Subcutaneous adipose tissue (tissue), 4 donors: Measurements from ENCODE around the gene ANTXR1. TPM values are rescaled to one million over a fixed set of nuclear protein-coding genes. Genes with fewer than 3 reads are reported as not detected.

ENCODE experiments used
- total RNA-seq, 4 donors: library from RNA; depleted of rRNA; stranded (reverse); fragments of >200 nt; gene quantifications; one replicate each; pipeline ENCODE4 v1.1.0, GENCODE V29; 2016
- TF ChIP-seq, protein P1 (sequence below): fragments of 450-650 bp; IDR thresholded peaks from one replicate; pipeline ENCODE4 v1.5.1; 2016; ENCODE audit warnings: low read depth, mild to moderate bottlenecking, control low read depth, antibody characterized with exemption, moderate library complexity

Gene ANTXR1
- total RNA-seq, 4 donors from 2014 or later, result 45.4 to 88.7 (median 67.0) TPM

DNA sequence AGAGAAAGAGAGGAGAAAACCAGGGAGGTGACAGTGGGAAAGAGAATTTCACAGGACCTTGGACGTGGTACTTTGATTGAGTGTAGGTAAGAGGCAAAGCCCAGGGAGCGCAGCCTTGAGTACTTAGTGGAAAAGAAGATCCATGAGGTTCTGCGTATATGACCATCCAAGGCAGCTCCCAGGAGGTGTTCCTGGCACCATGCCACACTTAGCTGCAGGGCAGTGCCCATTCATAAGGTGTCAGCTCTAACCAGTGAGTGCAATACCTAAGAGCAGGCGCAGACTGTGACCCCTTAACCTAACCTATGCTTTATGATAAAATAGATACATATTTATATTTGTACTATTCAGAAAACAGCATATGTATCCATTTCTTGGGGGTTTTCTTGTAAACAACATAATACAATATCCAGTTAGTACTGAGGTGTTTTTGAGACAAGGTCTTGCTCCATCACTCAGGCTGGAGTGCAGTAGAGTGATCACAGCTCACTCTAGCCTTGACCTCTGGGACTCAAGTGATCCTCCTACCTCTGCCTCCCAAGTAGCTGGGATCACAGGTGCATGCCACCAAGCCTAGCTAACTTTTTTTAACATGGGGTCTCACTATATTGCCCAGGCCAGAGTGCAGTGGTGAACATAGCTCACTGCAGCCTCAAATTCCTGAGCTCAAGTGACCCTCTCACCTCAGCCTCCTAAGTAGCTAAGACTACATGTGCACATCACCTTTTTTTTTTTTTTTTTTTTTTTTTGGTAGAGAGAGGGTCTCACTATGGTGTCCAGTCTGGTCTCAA lies 199.5 kb downstream of the ANTXR1 start:
- TF ChIP-seq, protein P1, sequence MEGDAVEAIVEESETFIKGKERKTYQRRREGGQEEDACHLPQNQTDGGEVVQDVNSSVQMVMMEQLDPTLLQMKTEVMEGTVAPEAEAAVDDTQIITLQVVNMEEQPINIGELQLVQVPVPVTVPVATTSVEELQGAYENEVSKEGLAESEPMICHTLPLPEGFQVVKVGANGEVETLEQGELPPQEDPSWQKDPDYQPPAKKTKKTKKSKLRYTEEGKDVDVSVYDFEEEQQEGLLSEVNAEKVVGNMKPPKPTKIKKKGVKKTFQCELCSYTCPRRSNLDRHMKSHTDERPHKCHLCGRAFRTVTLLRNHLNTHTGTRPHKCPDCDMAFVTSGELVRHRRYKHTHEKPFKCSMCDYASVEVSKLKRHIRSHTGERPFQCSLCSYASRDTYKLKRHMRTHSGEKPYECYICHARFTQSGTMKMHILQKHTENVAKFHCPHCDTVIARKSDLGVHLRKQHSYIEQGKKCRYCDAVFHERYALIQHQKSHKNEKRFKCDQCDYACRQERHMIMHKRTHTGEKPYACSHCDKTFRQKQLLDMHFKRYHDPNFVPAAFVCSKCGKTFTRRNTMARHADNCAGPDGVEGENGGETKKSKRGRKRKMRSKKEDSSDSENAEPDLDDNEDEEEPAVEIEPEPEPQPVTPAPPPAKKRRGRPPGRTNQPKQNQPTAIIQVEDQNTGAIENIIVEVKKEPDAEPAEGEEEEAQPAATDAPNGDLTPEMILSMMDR, result no peak

DNA sequence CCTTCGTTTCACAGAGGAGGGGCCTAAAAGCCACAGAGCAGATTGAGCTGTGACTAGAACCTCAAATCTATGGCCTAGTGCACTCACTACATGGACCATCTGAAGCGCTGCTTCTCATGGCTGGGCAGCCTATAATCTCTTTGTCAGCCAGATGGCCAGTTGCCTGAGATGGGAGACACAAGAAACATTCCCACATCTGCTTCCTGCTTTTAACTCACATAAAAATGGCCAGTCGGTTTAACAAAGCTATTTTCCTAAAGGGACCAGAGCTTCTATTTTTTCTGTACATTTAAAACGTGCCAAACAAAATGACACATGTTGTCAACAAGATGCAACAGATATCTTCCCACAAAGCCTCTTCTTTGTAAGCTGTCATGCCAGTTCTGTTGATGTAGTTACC lies 200.2 kb downstream of the ANTXR1 start:
- TF ChIP-seq, protein P1, result no peak

DNA sequence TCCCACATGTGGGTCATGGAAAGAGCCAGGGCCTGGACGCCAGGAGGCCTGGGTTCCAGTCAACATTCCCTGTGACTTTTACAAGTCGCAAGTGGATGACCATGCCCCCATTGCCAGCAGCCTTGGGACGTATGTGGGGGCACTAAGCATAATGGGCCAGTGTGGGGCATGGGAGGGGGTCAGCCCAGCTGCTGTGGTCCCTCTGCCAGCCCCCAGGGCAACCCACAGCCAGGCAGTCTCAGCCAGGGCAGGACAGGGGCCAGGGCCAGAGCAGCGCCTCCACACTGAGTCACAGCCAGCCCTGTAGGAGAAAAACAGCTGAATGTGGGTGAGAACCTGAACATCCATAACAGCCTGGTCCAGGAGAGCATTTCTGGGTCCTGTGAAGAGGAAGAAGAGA lies 200.8 kb downstream of the ANTXR1 start:
- TF ChIP-seq, protein P1, result no peak

DNA sequence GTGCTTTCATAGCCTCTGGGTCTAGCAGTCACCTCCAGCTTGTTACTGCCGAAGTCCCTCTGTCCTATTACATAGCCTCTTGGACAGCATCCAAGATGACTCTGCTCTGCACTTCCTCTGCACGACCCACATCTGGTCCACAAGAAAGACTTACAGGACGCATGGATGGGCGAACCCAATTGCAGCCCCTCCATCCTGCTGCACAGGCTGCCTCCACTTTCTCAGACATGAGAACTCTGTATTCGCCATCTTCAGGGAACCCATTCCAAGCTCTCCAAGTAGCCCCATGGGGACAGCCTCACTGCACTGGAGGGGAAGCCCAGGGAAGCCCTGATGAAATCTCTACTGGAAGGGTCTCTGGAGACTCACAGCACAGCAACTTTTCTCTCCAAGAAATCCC lies 201.9 kb downstream of the ANTXR1 start:
- TF ChIP-seq, protein P1, result no peak

DNA sequence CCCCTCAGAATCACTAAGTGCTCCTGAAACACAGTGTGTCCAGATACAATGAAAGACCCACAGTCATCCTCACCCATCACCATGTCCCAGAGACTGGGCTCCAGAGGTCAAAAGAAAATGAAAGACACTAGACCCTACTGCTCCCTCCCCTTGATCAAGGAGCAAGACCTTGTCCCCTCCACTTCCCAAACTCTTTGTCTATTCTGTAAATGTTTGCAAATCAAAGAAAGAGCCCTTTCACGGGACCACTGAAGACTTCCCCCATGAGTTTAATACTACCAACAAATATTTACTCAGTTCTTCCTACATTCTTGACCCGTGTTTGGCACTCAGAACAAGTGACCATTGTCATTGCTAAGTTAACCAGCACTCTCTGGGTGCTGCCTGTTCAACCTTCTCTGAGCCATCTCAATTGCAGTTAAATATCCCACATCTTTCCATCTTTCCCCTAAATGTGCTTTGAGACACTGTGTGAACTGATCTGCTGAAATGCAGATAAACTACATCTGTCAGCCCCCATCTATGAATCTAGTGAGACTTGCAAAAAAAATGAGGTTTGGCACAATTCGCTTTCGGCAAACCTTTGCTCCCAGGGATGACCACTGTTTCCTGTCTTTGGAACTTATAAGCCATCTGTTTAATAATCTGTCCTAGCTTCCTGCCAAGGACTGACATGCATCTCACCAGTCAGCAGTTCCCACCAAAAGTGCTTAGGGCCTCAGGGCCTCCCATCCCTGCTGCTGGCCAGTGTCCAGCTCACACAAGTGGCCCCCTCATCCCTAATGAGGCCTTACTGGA lies 203.8 kb downstream of the ANTXR1 start:
- TF ChIP-seq, protein P1, result no peak

DNA sequence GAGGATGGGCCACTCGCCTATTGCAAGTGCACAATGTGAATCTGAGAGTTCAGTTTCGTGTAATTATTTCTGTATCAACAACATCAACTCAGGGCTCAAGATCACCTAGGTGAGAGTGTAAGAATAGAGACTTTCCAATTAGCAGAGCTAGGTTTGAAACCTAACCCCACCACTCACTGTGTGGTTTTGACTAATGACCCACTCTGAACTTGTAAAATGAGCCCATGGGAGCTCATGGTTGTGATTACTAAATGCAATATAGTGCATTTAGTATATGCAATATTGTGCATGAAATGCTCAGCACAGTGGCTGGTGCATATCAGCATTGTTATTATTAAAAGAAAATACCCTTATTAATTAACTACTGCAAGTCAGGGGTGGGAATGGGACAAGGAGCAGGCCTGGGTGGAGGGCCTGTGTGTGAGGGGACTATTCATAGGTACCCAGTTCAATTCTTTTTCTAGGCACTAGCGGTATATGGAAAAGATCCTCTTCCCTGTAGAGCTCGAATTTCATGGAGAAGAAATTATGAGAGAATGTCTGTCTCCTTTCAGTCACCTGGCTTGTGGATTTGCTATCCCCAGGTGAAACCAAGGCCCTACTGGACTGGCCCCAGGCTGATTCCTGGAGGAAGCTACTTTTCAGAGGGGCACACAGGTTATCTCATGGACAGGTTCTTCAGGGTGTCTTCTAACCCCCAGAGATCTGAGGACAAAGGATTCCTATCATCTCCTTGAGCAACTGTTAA lies 204.5 kb downstream of the ANTXR1 start:
- TF ChIP-seq, protein P1, result no peak

DNA sequence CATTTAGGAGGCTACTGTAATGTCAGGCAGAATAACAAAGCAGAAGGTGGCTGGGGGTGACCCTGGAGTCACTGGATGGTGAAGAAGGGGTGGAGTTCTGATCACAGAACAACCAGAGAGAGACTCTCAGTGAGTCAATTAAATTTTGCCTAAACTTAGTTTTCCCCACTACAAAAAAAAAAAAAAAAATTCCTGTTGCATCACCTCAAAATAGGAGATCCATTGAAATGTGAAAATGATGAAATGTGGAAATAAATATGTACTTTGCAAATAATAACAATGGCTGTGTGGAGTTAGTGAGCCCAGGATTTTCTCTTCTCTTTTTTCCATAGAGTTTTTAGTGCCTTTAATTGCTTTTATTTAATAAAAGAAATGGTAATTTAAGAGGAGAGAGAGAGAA lies 208.5 kb downstream of the ANTXR1 start:
- TF ChIP-seq, protein P1, result no peak
